AG08395 (cell line): ENCODE measurements around the gene SRGAP3.
A peak's percentile ranks its signal among the peaks of the same experiment; 100 is the strongest.

Experiments
- DNase-seq: peaks from one replicate; pipeline ENCODE4 v3.0.0; 2012; ENCODE audit warnings: mixed read lengths, low spot score

The SRGAP3 gene

DNA sequence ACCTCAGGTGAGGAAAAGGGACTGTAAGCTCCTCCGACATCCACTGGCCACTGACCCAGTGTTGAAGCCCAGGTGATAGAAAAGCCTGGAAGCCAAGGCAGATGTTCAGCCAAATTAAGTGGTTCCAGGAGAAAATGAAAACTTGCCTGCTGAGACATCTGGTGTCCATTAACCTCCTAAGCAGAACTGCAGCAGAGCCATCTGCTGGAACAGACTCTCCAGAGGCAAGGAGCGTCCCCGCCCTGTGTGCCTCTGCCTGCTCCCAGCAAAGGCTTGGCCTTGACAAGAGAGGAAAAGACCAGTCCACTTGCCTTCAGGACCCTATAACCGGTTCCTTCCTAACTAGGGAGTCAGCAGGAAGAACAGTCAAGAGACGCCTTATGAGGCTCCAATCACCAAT lies 48.2 kb downstream of the SRGAP3 start:
- peak; percentile 85 for DNase-seq

GRCh38 chr3:9199775-9200174 lies 49.7 kb downstream of the SRGAP3 start:
- DNase-seq: no peak

GRCh38 chr3:9198899-9199335 lies 50.5 kb downstream of the SRGAP3 start:
- DNase-seq: no peak

- DNase-seq: no peak
Measured at GRCh38 chr3:9198261-9198660, 51.2 kb downstream of the SRGAP3 start.

- DNase-seq: no peak
Measured at GRCh38 chr3:9196020-9196419, 53.4 kb downstream of the SRGAP3 start.

- DNase-seq: no peak
Measured at GRCh38 chr3:9195390-9195789, 54.1 kb downstream of the SRGAP3 start.

- no peak for DNase-seq
Measured at GRCh38 chr3:9194509-9195184, 54.8 kb downstream of the SRGAP3 start.

- DNase-seq: no peak
Measured at GRCh38 chr3:9193633-9194195, 55.7 kb downstream of the SRGAP3 start.

DNA sequence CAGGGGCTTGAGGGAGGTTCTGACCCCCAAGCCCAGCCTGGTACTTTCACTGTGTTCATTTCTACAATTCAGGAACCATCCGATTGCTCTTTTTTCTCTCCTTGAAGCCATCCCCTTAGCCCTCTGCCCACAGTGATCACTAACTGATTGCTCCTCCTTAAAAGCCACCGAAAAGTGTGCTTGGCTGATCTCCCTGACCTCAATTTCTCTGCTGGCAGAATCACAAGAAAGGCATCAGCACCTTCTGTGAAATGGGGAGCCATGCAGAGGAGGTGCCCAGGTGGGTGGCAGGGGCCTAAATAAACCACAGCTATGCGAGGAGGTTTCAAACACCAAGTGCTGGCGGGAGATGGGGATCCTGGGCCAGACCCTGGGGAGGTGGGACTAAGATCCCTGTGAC lies 56.2 kb downstream of the SRGAP3 start:
- DNase-seq: no peak

DNA sequence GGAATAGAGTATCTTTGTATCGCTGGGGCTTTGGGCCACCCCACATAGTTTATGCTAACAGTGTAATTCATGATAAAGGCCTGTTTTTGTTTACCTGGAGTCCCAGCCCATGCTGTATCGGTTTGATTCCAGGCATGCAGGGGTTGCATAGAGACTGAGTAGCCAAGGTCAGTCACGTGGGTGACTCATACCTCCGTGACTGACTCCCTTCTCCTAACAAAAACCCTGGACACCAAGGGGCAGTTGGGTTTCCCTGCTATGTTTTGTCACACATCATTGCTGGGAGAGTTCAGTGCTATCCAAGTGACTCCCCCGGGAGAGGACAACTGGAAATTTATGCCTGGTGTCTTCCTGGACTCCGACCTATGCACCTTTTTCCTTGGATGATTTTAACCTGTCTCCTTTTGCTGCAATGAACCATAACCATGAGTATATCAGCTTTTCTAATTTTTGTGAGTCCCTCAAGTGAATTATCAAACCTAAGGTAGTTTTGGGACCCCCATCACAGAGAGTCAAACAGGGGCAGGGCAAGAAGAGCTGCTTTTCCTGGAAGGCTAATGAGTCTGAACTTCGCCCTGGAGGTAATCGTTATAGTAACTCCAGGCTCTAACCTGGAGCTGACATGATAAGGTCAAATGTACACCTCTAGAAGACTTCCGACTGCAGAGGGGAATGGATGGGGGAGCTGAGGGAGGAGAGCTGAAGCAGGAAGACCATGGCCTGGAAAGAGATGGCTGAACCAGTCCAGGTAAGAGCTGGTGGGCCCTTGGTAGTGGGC lies 57.0 kb downstream of the SRGAP3 start:
- DNase-seq: no peak

GRCh38 chr3:9190276-9190675 lies 59.2 kb downstream of the SRGAP3 start:
- DNase-seq: no peak

DNA sequence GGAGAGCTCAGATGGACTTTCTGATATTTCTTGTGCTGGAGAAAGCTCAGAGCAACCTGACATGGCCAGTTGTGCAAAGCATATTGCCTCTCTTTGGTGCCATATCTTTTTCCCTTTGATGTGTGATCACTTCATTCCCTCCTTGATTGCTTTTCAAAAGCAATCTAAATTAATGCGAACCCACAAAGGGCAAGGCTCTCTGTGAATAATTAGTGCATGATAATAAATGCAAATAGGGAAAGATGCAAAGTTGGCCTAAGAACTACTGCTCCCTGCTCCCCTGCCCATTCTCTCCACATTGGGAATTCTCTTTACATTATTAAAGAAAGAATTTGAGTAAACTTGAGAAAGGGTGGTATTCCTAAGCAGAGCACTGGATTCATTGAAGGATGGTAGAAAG lies 60.9 kb downstream of the SRGAP3 start:
- DNase-seq: no peak

DNA sequence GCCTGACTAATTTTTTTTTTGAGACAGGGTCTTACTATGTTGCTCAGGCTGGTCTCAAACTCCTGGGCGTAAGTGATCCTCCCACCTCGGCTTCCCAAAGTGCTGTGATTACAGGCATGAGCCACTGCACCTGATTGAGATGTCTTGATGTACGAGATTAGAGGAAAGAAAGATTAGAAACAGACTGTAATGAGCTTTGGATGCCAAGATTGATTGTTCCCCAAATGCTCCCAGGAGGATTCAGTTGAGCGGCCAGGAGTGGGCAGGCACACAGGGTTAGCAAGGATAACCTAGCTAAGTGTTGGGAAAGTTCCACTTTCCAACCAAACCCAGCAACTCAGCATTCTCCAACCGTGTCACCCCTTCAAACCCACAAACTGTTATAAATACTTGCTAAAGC lies 63.7 kb downstream of the SRGAP3 start:
- no peak for DNase-seq

- DNase-seq: no peak
Measured at GRCh38 chr3:9185046-9185445, 64.4 kb downstream of the SRGAP3 start.

- DNase-seq: no peak
Measured at GRCh38 chr3:9184461-9184835, 65.0 kb downstream of the SRGAP3 start.

DNA sequence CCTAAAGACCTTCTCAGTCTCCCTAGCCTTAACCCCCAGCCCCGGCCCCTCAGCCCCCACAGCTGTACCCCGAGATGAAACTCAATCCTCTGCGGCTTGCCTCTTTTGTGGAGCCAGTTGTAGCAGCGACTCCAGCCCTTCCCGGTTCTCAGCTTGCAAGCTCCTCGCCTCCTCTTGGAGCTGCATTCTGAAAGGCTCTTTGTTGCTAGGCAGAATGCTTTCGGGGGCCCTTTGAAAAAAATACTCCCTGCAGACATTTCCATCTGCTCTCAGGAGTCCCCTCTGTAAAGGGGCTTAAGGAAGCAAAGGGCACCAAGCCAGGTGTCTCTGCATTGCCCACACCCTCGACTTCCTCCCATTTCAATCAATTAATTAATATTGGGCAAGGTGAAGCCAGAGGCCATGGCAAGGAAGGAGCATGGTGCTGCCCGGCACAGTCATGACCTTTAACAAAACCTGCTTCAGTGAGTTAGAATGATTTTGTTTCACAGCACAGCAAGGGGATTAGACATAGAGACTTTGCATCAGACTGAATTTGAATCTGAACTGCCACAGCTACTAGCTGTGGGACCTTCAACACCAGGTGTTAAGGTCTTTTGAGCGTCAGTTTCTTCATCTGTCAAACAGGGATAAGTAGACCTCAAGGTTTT lies 65.5 kb downstream of the SRGAP3 start:
- no peak for DNase-seq

GRCh38 chr3:9183011-9183410 lies 66.4 kb downstream of the SRGAP3 start:
- DNase-seq: no peak

- DNase-seq: no peak
Measured at GRCh38 chr3:9180764-9181117, 68.7 kb downstream of the SRGAP3 start.

- no peak for DNase-seq
Measured at GRCh38 chr3:9179826-9180763, 69.4 kb downstream of the SRGAP3 start.

DNA sequence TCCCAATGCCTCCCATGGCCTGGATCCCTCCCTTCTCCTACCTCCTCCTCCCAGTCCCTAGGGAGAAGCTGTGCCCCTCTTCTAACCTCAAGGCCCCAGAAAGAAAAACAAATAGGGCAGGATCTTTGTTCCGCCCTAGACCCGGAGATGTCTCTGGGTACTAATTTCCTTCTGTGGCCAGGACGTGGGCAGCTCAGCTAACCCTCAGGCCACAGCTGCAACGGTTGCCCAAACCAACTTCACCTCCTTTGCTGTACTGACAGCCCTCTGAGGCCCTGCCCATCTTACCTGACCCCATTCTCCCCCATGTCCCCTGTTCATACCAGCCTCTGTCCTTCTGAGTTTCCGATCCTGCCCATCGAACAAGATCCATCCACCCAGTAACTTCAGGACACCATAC lies 70.7 kb downstream of the SRGAP3 start:
- DNase-seq: no peak

DNA sequence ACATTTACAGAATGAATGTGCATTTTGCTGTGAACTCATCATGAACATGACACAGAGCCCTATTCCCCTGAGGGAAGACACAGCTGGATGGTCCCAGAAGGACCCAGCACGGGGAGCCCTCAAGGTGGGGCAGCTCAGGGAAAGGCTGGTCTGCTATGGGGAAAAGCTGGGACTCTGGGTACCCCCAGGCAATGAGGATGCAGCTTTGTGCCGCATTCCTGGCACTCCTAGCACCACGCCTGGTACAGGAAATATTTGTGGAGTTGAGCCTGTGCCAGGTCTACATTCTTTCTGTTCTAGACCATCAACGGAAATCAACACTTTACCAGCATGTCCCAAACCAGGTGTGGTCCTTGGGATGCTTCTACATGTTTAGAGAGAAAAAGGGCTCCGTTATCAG lies 74.0 kb downstream of the SRGAP3 start:
- no peak for DNase-seq

- DNase-seq: no peak
Measured at GRCh38 chr3:9173445-9173844, 76.0 kb downstream of the SRGAP3 start.
